ENCODE results near the gene COL1A1. TPM values are rescaled to one million over a fixed set of nuclear protein-coding genes. Genes with fewer than 3 reads are reported as not detected.

The COL1A1 gene
- total RNA-seq, 1 donor from 2014 or later, result 10.1 TPM

DNA sequence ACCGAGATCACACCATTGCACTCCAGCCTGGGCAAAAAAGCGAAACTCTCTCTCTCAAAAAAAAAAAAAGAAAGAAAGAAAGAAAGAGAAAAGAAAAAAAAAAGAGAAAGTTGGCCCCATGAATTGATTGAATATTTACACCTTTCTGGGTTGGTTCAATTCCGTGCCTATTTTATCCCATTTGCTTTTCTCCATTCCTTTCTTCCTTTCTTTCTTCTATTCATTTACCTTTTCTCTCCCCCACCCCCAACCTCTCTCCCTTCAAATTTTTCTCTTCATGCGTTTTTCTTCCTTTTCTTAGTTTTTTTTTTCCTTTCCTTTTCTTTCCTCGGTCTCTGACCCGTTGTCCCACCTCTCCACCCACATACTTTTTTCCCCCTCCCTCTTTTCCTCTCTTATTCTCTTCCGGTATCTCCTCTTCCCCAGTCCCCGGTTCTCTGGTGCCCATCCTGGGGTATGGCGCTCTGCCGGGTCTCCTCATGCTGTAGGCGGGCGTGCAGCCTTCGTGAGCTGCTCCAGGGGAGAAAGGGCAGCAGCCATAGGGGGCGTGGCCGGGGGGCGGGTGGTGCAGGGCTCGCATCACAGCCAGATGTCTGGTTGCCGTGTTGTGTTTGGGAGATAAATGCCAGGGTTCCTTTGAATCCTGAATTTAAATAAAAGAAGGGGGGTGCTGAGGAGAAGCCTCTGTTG, 5.3 kb upstream of the COL1A1 start:
- peaks cover 10% of the 10 kb centered on the region for H3K9me3 Mint-ChIP-seq (ENCODE audit: unreplicated experiment)

DNA sequence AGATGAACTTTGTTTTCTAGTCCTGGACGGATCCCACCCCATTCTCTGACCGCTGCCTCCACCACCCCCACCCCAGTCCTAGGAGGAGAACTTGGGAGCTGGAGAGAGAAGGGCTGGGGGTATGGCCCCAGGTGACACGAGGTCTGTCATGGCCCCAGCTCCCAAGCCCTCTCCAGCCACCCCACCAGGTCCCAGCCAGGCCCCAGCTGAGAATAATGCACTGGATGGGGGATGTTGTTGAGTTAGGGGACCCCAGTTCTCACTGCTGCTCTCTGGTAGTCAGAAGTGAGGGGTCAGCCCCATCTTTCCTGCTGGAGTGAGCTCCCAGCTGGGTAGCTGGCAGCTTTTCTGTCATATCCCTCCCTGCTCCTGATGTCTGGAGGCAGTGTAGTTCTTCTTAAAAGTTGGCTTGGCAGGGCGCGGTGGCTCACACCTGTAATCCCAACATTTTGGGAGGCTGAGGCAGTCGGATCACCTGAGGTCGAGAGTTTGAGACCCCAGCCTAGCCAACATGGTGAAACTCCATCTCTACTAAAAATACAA, 4.6 kb upstream of the COL1A1 start:
- H3K27me3 Mint-ChIP-seq (ENCODE audit: unreplicated experiment), result peaks cover 22% of the 10 kb centered on the region
- H3K4me3 Mint-ChIP-seq (ENCODE audit: unreplicated experiment), result no peak overlapping the region
- no peak for DNase-seq
- TF ChIP-seq, protein P1, sequence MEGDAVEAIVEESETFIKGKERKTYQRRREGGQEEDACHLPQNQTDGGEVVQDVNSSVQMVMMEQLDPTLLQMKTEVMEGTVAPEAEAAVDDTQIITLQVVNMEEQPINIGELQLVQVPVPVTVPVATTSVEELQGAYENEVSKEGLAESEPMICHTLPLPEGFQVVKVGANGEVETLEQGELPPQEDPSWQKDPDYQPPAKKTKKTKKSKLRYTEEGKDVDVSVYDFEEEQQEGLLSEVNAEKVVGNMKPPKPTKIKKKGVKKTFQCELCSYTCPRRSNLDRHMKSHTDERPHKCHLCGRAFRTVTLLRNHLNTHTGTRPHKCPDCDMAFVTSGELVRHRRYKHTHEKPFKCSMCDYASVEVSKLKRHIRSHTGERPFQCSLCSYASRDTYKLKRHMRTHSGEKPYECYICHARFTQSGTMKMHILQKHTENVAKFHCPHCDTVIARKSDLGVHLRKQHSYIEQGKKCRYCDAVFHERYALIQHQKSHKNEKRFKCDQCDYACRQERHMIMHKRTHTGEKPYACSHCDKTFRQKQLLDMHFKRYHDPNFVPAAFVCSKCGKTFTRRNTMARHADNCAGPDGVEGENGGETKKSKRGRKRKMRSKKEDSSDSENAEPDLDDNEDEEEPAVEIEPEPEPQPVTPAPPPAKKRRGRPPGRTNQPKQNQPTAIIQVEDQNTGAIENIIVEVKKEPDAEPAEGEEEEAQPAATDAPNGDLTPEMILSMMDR (IDR thresholded peaks at IDR 0.05; ENCODE audit: partially characterized antibody, unreplicated experiment), result no peak
- no peak overlapping the region for H3K27ac Mint-ChIP-seq (ENCODE audit: unreplicated experiment)
- no peaks in the 10 kb centered on the region for H3K36me3 Mint-ChIP-seq (ENCODE audit: unreplicated experiment)
- H3K4me1 Mint-ChIP-seq (ENCODE audit: low read depth, unreplicated experiment), result peaks cover 24% of the 10 kb centered on the region
- H3K9me3 Mint-ChIP-seq (ENCODE audit: unreplicated experiment), result peaks cover 12% of the 10 kb centered on the region

More for the DNA sequence above, 5.3 kb upstream of the COL1A1 start:
- Mint-ChIP-seq H3K27ac (ENCODE audit: unreplicated experiment) (no peak overlapping the region), H3K4me1 (ENCODE audit: low read depth, unreplicated experiment) (peaks cover 25% of the 10 kb centered on the region), H3K4me3 (ENCODE audit: unreplicated experiment) (no peak overlapping the region), H3K36me3 (ENCODE audit: unreplicated experiment) (no peaks in the 10 kb centered on the region), H3K27me3 (ENCODE audit: unreplicated experiment) (peaks cover 21% of the 10 kb centered on the region)
- TF ChIP-seq, protein P1 (IDR thresholded peaks at IDR 0.05; ENCODE audit: partially characterized antibody, unreplicated experiment), result no peak
- DNase-seq, result peak; percentile 81

DNA sequence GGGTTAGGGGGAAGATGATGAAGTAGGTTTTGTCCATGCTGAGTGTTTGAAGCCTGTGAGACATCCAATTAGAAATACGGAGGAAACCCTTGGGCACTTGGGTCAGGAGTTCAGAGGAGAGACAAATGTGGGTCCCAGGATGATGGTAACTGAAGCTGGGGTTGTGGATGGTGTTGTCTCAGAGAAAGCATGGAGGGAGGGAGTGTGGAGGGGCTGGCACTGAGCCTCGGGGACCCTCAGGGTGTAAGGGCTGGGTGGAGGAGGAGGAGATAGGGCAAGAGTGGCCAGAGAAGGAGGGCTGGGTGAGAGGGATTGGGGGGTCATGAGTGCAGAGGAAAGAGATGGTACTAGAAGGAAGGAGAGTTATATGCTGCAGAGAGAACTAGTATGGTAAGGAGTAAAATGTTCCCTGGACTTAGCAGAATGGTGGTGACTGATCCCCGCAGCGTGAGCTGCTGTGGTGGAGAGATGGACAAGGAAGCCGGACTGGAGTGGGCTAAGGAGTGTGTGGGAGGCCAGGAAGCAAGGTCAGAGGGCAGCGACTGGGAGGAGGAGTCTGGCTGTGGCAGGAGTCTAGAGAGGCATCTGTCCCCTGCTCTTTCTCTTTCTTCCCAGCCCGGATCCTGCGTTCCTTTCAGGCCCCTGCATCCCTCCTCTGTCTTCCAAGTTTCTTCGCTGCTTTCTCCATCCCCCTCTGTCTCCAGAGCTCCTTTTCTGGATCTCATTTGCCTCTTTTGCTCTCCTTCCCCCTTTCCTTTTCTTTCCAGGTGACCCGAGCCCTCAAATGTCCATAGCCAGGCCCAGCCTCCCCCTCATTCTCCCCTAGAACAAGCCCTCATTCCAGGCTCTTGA, 3.9 kb upstream of the COL1A1 start:
- Mint-ChIP-seq H3K4me3 (ENCODE audit: unreplicated experiment) (peak overlapping the region; percentile 10), H3K27me3 (ENCODE audit: unreplicated experiment) (peaks cover 25% of the 10 kb centered on the region), H3K9me3 (ENCODE audit: unreplicated experiment) (peaks cover 13% of the 10 kb centered on the region), H3K27ac (ENCODE audit: unreplicated experiment) (no peak overlapping the region), H3K36me3 (ENCODE audit: unreplicated experiment) (no peaks in the 10 kb centered on the region), H3K4me1 (ENCODE audit: low read depth, unreplicated experiment) (peaks cover 22% of the 10 kb centered on the region)
- TF ChIP-seq, protein P1 (IDR thresholded peaks at IDR 0.05; ENCODE audit: partially characterized antibody, unreplicated experiment), result no peak
- DNase-seq, result no peak

DNA sequence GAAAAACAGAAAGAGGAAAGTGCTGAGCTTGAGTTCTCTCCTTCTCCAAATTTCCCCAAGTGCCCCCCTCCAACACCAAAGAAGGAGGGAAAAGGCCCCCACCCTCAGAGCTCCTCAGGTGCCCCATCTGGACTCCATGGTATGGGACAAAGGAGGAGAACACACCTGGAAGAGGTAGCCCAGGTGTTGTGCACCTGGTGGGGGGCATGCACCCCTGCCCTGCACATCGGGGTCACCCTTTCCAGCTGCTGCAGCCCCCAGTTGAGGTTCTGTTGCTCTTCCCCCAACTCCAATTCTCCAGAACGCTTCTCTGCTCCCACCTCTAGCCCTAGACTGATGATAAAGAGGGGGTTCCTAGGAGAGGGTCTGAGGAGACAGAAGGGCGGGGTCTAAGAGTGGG, 3.0 kb upstream of the COL1A1 start:
- Mint-ChIP-seq H3K9me3 (ENCODE audit: unreplicated experiment) (peaks cover 13% of the 10 kb centered on the region), H3K4me3 (ENCODE audit: unreplicated experiment) (no peak overlapping the region), H3K27me3 (ENCODE audit: unreplicated experiment) (peaks cover 25% of the 10 kb centered on the region), H3K4me1 (ENCODE audit: low read depth, unreplicated experiment) (peaks cover 20% of the 10 kb centered on the region), H3K27ac (ENCODE audit: unreplicated experiment) (no peak overlapping the region), H3K36me3 (ENCODE audit: unreplicated experiment) (no peaks in the 10 kb centered on the region)
- TF ChIP-seq, protein P1 (IDR thresholded peaks at IDR 0.05; ENCODE audit: partially characterized antibody, unreplicated experiment), result no peak
- DNase-seq, result no peak
